Stimulated activated CD8-positive, alpha-beta memory T cell treated with anti-CD3 and anti-CD28 coated beads, Interleukin-4, amount 100 ng/mL, for 1 hour (primary cell): ENCODE measurements around the gene LHB.
A peak's percentile ranks its signal among the peaks of the same experiment; 100 is the strongest.

ENCODE experiments used
- DNase-seq, 2 donors: peaks; one replicate each; pipeline ENCODE4 v3.0.0-alpha.2; 2020; ENCODE audit warnings: low read depth in 2 of 2, low spot score in 1 of 2

The LHB gene

DNA sequence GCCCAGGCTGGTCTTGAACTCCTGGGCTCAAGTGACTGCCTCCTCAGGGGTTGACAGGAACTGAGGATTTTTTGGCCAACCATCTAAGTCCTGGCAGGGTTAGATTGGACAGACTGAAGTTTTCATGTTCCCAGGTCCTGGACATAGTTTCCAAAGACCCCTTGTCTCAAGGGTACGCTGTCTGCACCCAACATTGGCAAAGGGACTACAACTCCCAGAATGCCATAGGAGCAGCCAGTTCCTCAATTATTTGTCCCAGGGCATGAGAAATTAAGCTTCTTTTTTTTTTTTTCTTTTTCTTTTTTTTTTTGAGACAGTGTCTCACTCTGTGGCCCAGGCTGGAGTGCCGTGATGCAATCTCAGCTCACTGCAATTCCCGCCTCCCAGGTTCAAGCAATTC is 30.7 kb downstream of the LHB start:
- DNase-seq: no peak

DNA sequence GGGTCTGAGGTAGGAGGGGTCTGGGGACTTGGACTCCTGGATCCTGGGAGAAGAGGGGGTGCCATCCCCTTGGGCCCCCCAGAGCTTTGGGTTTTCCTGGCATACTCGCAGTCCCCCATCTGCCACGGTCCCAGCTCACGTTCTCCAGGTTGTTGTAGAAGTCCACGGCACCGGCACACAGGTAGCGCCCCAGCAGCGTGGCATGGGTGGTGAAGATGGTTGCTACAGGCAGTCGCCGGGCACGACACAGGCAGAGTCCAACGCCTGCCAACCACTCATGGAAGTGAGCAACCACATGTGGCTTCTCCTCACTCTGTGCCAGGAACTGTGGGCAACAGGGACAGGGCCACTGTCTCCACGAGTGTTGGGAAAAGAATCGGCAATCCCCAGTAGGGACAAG is 31.2 kb downstream of the LHB start:
- no peak for DNase-seq

DNA sequence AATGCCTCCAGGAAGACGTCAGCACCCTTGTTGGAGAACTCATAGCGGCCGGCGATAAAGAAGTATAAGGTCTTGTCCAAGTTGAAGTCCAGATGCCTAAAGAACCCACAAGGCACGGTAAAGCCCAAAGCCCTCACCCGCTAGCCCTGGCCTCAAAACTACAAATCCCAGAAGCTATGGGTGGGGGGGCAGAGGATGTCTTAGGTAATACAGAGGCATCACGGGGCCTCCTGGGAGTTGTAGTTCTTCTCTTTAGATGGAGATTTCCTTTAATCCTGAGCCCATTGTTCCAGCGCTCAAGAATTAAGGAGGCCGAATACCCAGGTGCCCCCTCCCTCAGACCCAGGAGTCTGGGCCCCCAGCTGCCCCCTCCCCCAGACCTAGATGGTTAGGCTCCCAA is 34.6 kb downstream of the LHB start:
- DNase-seq: no peak

DNA sequence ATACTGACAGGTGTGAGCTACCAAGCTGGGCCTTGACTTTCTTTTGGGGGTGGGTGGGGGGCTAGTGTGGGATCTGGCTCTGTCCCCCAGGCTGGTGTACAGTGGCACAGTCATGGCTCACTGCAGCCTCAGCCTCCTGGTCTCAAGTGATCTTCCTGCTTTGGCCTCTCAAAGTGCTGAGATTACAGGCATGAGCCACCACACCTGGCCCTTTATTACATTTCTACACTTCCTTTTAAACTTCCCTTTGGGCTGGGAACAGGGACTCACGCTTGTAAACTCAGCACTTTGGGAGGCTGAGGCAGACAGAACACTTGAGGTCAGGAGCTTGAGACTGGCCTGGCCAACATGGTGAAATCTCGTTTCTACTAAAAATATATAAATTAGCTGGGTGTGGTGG is 39.8 kb downstream of the LHB start:
- no peak for DNase-seq

DNA sequence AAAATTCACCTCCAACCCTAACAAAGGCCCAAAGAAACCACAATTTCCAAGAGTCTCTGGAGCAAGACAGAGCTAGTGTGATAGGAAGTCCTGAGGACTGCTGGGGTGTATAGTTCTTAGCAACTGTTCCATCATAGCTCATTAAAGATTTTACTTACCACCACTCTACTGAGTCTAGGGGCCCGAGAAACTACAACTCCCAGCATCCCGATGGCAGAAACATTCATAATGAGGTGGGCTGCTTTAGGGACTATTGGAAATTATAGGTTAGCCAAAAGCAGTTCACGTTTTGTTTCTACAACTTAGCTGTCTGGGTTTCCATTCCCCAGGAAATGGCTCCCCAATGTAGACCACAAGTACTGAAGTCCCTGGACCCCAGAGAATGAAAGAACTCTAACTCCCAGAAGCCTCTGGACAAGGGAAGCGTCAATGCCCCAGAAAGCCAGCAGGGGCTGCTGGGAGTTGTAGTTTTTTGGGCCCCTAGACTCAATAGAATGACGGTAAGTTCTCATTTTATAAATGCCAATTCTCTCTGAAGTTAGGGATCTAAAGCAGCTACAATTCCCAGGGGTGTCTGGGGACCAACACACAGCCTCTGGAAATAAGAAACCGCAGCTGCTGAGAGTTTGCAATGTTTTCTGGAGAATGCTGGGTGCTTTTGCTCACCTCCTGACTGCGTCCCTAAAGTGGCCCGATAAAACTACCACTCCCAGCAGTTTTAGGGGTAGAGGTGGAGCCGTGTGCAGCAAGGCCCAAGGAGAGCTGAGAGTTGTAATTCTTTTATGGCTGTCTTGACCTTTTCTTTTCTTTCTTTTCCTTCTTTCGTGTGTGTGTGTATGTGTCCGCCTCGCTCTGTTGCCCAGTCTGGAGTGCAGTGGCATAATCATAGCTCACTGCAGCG is 40.7 kb downstream of the LHB start:
- no peak for DNase-seq

DNA sequence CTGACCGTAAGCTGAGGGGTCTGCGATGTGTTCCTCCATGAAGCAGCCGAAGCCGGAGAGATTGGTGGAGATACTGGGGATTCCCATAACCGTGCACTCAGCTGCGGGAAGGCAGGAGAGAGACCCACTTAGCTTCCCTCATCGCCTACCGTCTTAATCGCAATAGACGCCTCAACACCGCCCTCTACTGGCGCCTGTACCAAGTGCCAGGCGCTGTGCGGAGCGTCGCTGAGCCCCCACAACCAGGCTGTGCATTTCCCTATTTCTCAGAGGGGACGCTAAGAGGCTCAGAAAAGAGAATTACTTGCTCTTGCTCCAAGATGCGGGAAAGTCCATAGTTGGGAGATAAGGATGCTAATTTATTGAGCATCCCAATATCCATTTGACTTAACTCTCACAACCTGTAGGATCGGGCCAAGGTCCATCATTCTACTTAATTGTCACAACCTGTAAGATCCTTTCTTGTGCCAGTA is 45.9 kb downstream of the LHB start:
- peak; percentile 71 for DNase-seq

DNA sequence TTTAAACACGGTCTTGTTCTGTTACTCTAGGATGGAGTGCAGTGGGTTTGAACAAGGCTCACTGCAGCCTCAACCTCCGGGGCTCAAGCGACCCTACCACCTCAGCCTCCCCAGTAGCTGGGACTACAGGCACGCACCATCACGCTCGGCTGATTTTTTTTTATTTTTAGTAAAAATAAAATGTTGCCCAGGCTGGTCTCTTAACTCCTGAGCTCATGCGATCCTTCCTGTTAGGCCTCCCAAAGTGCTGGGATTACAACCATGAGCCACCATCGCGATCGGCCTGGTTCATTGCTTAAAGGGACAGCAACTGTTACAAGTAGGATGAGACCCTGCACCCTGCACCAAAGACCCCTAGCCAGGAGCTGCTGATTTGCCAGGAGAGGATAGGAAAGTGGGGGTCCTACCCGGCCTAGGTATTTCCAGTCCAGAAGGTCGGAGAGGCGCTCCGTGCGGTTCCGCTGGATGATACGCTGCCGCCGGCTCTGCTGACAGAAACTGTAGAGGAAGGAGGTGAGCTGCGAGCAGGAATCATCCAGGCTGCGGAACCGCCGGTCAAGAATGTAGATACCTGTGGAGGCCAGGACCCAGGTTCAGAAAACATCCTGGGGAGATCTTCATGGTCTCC is 46.6 kb downstream of the LHB start:
- DNase-seq: no peak

- DNase-seq: no peak
Observed at GRCh38 chr19:48969276-48970138, 47.4 kb downstream of the LHB start.

DNA sequence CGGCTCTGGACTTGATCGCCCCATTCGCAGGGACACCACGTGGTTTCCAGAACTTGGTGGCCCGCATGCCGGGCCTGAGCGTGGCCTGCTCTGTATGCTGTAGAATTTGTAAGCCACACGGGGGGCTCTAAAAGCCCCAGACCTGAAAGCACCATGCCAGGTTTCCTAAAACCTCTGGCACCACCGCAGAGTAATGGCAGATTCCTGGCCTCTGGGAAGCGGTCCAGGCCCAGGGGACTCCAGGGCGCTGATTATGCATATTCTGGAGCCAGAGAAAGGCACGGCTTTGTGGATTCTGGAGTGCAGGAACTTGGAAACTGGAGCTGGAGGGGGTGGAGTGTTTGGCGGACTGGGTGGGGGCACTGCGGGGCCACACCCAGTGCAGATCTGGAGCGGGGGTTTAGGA is 48.1 kb downstream of the LHB start:
- DNase-seq: no peak

DNA sequence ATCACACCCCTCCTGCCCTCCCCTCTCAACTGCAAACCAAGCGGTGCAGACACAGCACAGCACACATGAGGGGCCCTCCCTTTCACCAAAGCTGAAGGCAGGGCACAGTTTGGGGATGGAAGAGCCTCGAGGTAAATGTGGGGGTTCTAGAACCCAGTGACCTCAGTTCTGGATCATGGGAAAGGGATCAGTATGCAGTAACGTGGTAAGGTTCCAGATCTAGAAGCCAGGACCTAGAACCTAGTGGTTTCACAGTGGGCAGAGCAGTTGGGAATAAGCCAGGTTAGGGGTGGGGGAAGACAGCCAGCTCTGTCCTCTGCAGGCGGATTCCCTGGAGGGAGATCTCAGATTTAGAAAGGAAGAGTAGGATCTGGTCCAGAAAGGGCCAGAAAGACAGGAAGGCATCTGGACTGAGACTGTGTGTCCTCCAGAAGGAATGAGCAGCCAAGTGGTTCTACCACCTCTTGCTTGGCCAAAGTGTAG is 48.7 kb downstream of the LHB start:
- no peak for DNase-seq

- DNase-seq: no peak
Observed at GRCh38 chr19:48967346-48968178, 49.3 kb downstream of the LHB start.

DNA sequence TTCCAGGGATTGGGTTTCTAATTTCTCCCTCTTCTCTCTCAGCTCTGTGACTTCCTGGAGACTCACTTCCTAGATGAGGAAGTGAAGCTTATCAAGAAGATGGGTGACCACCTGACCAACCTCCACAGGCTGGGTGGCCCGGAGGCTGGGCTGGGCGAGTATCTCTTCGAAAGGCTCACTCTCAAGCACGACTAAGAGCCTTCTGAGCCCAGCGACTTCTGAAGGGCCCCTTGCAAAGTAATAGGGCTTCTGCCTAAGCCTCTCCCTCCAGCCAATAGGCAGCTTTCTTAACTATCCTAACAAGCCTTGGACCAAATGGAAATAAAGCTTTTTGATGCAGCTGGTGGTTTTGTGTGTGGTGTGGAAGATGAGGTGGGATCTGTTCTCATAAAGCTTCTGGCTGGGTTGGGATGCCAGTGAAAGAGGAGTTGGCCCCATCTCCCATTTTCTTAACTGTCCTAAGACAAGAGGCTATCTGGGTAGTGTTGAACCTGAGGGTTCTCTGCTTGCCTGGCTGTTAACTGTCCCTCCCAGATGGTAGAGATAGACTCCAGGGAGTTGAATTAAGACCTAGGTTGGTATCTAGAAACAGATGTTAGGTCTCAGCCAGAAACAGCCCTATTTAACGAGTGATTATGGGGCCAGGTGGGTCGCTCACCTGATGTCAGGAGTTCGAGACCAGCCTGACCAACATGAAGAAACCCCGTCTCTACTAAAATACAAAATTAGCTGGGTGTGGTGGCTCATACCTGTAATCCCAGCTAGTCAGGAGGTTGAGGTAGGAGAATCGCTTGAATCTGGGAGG is 50.1 kb downstream of the LHB start:
- DNase-seq: no peak
